ENCODE data around the gene EDIL3. TPM values are rescaled to one million over a fixed set of nuclear protein-coding genes. Genes with fewer than 3 reads are reported as not detected.

EDIL3 gene
- total RNA-seq, 2 donors from 2014 or later, result 2.2 to 17.5 TPM

DNA sequence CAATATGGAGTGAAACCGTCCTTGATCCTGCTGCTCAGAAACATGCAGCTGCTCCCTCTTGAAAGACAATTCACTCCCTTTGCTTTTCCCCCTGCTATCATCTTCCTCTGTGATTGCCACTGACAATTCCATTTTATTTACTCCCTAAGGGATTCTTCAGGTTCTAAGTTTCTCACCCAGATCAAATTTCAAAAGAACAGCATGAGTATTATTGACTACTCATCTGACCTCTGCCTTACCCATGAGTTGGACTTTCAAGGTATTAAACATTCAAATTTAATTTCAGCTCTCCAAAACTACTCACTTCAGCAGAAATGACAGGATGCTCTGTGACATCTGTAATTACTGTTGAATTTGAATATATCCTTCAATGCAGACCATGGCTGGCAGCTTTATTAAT lies 427.5 kb downstream of the EDIL3 start:
- no peak for TF ChIP-seq CTCF (conservative IDR thresholded peaks at IDR 0.05)
- 45 to 71% methylated on average over 1 of the region's 1 CpG for WGBS, 2 experiments (ENCODE audit: insufficient coverage in 1 of 2, insufficient read length in 1 of 2)
- H3K27ac ChIP-seq (ENCODE audit: low read depth, low read length), result no peak overlapping the region
- H3K9ac ChIP-seq (ENCODE audit: extremely low read depth, low read length, poor library complexity, severe bottlenecking), result no peak overlapping the region
- no peak for DNase-seq
- no peak overlapping the region for H3K4me3 Mint-ChIP-seq
- H3K4me3 ChIP-seq (ENCODE audit: low read length), result no peak overlapping the region
- H3K36me3 ChIP-seq (ENCODE audit: control insufficient read depth, insufficient read depth, low read length), result no peaks in the 10 kb centered on the region
- H3K9me3 ChIP-seq (ENCODE audit: control insufficient read depth, low read length), result no peaks in the 10 kb centered on the region
- H3K4me1 ChIP-seq (ENCODE audit: control insufficient read depth, insufficient read depth, low read length), result no peaks in the 10 kb centered on the region
- H3K36me3 Mint-ChIP-seq (ENCODE audit: low read depth), result no peaks in the 10 kb centered on the region
- H3K27me3 ChIP-seq (ENCODE audit: control insufficient read depth, insufficient read depth, low read length, poor library complexity, severe bottlenecking), result peaks cover 88% of the 10 kb centered on the region
- peaks cover 11% of the 10 kb centered on the region for H3K4me1 Mint-ChIP-seq
- H3K27me3 Mint-ChIP-seq (ENCODE audit: insufficient read depth), result peaks cover 53% of the 10 kb centered on the region
- H3K9me3 Mint-ChIP-seq, result no peaks in the 10 kb centered on the region
- no peak overlapping the region for H3K27ac Mint-ChIP-seq

DNA sequence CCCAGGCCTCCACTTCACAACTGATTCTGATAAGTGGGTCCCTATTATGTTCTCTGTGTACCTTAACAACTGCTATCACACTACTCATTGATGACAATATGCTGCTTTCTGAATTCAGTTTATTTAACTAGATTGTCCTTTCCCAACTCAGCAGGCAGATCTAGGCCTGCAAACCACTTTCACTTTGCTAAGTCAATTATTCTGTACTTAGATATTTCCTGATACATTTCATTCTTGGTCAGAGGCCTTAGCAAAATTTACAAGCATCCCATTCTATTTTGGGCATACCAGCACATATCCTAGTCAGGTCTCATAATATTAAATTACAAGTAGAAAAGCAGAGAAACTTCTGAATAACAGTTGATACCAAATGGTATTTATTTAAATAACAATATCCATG lies 428.3 kb downstream of the EDIL3 start:
- Mint-ChIP-seq H3K36me3 (ENCODE audit: low read depth) (no peaks in the 10 kb centered on the region), H3K27ac (no peak overlapping the region), H3K27me3 (ENCODE audit: insufficient read depth) (peaks cover 61% of the 10 kb centered on the region), H3K4me3 (no peak overlapping the region), H3K9me3 (no peaks in the 10 kb centered on the region), H3K4me1 (peaks cover 11% of the 10 kb centered on the region)
- no peak overlapping the region for H3K27ac ChIP-seq (ENCODE audit: low read depth, low read length)
- H3K4me1 ChIP-seq (ENCODE audit: control insufficient read depth, insufficient read depth, low read length), result no peaks in the 10 kb centered on the region
- no peaks in the 10 kb centered on the region for H3K9me3 ChIP-seq (ENCODE audit: control insufficient read depth, low read length)
- peaks cover 94% of the 10 kb centered on the region for H3K27me3 ChIP-seq (ENCODE audit: control insufficient read depth, insufficient read depth, low read length, poor library complexity, severe bottlenecking)
- H3K9ac ChIP-seq (ENCODE audit: extremely low read depth, low read length, poor library complexity, severe bottlenecking), result no peak overlapping the region
- no peak for TF ChIP-seq CTCF (conservative IDR thresholded peaks at IDR 0.05)
- DNase-seq, result no peak
- H3K4me3 ChIP-seq (ENCODE audit: low read length), result no peak overlapping the region
- H3K36me3 ChIP-seq (ENCODE audit: control insufficient read depth, insufficient read depth, low read length), result no peaks in the 10 kb centered on the region

DNA sequence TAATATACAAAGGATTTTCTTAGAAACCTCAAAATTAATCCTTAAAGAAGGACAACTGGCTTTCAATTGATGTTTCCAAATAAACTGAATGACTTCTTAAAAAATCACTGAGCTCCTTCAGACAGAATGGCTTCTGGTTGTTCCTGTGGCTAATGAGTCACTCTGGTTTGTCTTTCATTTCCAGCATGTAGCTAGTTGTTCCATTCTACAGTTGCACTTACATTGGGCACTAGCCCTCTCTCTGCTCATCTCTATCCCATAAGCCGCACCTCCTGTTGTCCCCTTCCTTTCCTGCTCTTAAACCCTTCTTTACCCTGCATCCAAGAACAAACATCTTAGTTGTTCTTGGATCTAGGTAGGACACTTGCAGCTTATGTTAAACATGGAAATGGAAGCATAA lies 428.8 kb downstream of the EDIL3 start:
- Mint-ChIP-seq H3K4me3 (no peak overlapping the region), H3K36me3 (ENCODE audit: low read depth) (no peaks in the 10 kb centered on the region), H3K9me3 (no peaks in the 10 kb centered on the region), H3K4me1 (peaks cover 11% of the 10 kb centered on the region), H3K27ac (no peak overlapping the region), H3K27me3 (ENCODE audit: insufficient read depth) (peaks cover 64% of the 10 kb centered on the region)
- Histone ChIP-seq H3K27ac (ENCODE audit: low read depth, low read length) (no peak overlapping the region), H3K9me3 (ENCODE audit: control insufficient read depth, low read length) (no peaks in the 10 kb centered on the region), H3K9ac (ENCODE audit: extremely low read depth, low read length, poor library complexity, severe bottlenecking) (no peak overlapping the region), H3K4me3 (ENCODE audit: low read length) (no peak overlapping the region), H3K27me3 (ENCODE audit: control insufficient read depth, insufficient read depth, low read length, poor library complexity, severe bottlenecking) (peaks cover 94% of the 10 kb centered on the region), H3K36me3 (ENCODE audit: control insufficient read depth, insufficient read depth, low read length) (no peaks in the 10 kb centered on the region), H3K4me1 (ENCODE audit: control insufficient read depth, insufficient read depth, low read length) (no peaks in the 10 kb centered on the region)
- no peak for DNase-seq
- no peak for TF ChIP-seq CTCF (conservative IDR thresholded peaks at IDR 0.05)
- WGBS, 2 experiments (ENCODE audit: insufficient coverage in 1 of 2, insufficient read length in 1 of 2), result 79 to 100% methylated on average over 1 of the region's 1 CpG

Measured in endodermal cell (in vitro differentiated cells).